GM06990 (cell line): ENCODE measurements around the gene SH3PXD2A.
"Not testable (repeated sequence)": the region's sequence is repeated elsewhere in the genome, so short reads cannot be mapped to it uniquely, and the experiment has no call there.

ENCODE experiments used
- DNase-seq: peaks from one replicate; pipeline ENCODE4 v3.0.0-alpha.2; 2011; ENCODE audit not compliant: insufficient read length; ENCODE audit errors: extremely low read depth
- H3K27me3 ChIP-seq: replicated peaks from 2 replicates; pipeline ENCODE4 v1.6.0; 2011; ENCODE audit warnings: low read length; ENCODE audit not compliant: control insufficient read depth, insufficient read depth
- H3K36me3 ChIP-seq: 2 replicates; pipeline ENCODE4 v1.5.1; 2011; ENCODE audit warnings: low read length; ENCODE audit not compliant: control insufficient read depth, insufficient read depth
- H3K4me3 ChIP-seq: replicated peaks from 2 replicates; pipeline ENCODE4 v1.5.1; 2011; ENCODE audit warnings: low read depth, mild to moderate bottlenecking, control low read depth, low read length
- TF ChIP-seq, protein P1 (sequence below): IDR thresholded peaks from 2 replicates; pipeline ENCODE4 v1.5.1; 2011; ENCODE audit warnings: low read length, control low read depth, mild to moderate bottlenecking, inconsistent platforms; ENCODE audit not compliant: insufficient read depth, poor library complexity, severe bottlenecking

The SH3PXD2A gene

GRCh38 chr10:103731609-103732270 lies 123.6 kb downstream of the SH3PXD2A start:
- Histone ChIP-seq H3K4me3 (no peak overlapping the region), H3K36me3 (no peaks in the 10 kb centered on the region), H3K27me3 (no peaks in the 10 kb centered on the region; the same call in 1 of the 2 replicates)
- TF ChIP-seq, protein P1, sequence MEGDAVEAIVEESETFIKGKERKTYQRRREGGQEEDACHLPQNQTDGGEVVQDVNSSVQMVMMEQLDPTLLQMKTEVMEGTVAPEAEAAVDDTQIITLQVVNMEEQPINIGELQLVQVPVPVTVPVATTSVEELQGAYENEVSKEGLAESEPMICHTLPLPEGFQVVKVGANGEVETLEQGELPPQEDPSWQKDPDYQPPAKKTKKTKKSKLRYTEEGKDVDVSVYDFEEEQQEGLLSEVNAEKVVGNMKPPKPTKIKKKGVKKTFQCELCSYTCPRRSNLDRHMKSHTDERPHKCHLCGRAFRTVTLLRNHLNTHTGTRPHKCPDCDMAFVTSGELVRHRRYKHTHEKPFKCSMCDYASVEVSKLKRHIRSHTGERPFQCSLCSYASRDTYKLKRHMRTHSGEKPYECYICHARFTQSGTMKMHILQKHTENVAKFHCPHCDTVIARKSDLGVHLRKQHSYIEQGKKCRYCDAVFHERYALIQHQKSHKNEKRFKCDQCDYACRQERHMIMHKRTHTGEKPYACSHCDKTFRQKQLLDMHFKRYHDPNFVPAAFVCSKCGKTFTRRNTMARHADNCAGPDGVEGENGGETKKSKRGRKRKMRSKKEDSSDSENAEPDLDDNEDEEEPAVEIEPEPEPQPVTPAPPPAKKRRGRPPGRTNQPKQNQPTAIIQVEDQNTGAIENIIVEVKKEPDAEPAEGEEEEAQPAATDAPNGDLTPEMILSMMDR = no peak
- no peak for DNase-seq

DNA sequence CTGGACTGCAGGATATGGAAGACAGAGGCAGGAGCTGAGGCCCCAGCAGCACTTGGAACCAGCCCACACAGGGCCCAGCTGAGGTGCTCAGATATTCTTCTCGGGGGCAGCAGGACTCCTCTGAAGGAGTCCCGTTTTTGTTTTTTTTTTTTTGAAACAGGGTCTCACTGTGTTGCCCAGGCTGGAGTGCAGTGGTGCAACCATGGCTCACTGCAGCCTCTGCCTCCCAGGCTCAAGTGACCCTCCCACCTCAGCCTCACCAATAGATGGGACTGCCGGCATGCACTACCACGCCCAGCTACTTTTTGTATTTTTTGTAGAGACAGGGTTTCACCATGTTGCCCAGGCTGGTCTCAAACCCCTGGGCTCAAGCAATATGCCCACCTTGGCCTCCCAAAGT lies 124.3 kb downstream of the SH3PXD2A start:
- not testable (repeated sequence) for DNase-seq, H3K36me3 ChIP-seq, H3K4me3 ChIP-seq, H3K27me3 ChIP-seq

DNA sequence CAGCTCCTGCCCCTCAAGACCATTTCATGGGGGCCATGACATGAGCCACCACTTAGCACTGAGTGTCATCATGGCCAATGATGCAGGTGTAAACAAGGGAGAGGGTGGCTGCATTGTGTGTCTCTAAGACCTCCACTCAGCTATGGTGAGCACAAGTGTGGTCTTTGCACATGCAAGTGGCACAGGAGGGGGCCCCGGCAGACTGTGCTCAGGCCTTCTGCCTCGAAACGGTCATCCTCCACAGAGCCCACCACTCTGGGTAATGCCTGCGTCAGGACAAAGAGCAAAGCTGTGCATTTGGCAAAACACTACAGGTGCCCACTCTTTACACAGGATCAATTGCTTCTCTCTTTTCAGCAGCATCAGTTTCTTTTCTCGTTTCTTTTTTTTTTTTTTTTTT lies 125.5 kb downstream of the SH3PXD2A start:
- TF ChIP-seq, protein P1 = no peak
- H3K4me3 ChIP-seq = no peak overlapping the region
- DNase-seq = no peak
- no peaks in the 10 kb centered on the region; the same call in 1 of the 2 replicates for H3K27me3 ChIP-seq
- H3K36me3 ChIP-seq = no peaks in the 10 kb centered on the region

DNA sequence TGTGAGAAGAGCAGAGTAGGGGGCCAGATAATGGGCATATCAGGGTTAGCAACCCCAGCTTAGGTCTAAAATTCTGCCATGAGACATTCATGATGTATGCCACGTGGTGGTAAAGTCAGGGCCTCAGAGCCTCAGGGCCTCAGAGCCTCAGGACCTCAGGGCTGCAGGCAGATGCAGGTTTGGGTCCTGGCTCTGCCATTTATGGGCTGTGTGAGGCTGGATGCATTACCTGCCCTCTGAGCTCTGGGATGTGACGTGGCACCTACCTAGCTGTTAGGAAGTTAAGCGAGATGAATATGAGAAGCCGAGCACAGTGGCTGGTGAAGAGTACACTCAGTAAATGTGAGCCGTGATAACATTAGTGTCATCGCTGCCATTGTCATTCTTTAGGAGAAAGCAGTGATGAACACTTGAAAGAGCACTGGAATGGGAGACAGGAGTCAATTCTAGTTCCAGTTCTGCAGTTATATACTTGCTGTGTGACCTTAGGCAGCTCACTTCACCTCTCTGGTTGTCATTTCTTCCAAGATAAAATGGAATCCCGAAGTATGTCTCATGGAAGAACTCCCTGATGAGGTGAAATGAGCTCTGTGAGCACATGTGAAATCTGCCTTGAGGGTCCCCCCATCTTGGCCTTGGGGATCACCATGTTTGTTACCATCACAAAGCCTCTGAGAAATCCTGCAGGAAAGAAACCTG lies 127.2 kb downstream of the SH3PXD2A start:
- Histone ChIP-seq H3K27me3 (no peaks in the 10 kb centered on the region; the same call in 1 of the 2 replicates), H3K36me3 (no peaks in the 10 kb centered on the region), H3K4me3 (no peak overlapping the region)
- TF ChIP-seq, protein P1 = no peak
- no peak for DNase-seq

DNA sequence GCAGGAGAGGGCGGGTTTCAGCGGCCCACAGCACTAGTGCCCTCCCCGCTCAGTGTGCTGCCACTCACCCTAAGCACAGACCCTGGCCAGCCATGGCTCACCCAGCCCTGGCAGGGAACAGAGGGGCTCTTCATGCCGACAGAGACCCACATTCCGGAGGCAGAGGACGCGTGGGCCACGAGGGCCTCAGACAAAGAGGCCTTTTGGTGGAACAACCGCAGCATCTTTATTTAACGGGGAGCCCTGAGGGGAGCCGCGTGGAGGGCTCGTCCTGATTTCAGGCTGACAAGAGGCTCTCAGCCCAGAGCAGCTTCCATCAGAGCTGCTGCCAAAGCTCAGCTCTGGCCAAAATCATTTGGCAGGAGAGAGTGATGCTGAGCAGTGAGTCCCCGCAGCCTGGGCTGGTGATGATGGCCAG lies 127.8 kb downstream of the SH3PXD2A start:
- no peak overlapping the region for H3K4me3 ChIP-seq
- H3K36me3 ChIP-seq = no peaks in the 10 kb centered on the region
- no peaks in the 10 kb centered on the region; the same call in 1 of the 2 replicates for H3K27me3 ChIP-seq
- DNase-seq = no peak
- TF ChIP-seq, protein P1 = no peak

GRCh38 chr10:103726637-103727036 lies 128.7 kb downstream of the SH3PXD2A start:
- Histone ChIP-seq H3K36me3 (no peaks in the 10 kb centered on the region), H3K4me3 (no peak overlapping the region), H3K27me3 (no peaks in the 10 kb centered on the region; the same call in 1 of the 2 replicates)
- DNase-seq = no peak
- TF ChIP-seq, protein P1 = no peak
